ENCODE data around the gene SPRYD3.
"Not testable (repeated sequence)": the region's sequence is repeated elsewhere in the genome, so short reads cannot be mapped to it uniquely, and the experiment has no call there.

The SPRYD3 gene

DNA sequence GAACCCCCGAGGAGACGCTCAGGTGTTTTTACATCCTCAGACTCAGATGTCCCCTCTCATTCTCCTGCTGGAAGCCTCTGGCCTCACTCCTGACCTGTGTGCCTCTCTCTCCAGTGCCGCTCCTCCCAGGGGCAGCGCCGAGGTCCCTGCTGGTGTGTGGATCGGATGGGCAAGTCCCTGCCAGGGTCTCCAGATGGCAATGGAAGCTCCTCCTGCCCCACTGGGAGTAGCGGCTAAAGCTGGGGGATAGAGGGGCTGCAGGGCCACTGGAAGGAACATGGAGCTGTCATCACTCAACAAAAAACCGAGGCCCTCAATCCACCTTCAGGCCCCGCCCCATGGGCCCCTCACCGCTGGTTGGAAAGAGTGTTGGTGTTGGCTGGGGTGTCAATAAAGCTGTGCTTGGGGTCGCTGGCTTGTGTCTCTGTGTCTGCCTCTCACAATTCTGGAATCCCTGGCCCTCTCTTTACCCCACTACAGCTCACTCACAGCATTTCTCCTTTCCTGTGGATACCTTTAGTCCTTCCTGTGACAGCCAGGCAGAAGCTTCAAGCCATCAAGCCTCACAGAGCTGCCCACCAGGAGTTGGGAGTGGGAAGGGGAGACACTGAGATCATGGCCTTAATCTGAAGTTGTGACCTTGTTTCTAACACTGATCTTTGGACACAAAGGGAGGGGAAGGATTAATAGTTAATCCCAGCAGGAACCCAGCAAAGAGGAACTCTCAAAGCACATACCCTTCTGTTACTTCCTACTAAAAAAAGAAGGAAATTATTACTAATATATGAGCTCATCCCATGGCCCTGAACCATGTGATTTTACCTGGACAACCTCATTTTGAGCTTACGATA, 23.0 kb upstream of the SPRYD3 start:
- DNase-seq = no peak

DNA sequence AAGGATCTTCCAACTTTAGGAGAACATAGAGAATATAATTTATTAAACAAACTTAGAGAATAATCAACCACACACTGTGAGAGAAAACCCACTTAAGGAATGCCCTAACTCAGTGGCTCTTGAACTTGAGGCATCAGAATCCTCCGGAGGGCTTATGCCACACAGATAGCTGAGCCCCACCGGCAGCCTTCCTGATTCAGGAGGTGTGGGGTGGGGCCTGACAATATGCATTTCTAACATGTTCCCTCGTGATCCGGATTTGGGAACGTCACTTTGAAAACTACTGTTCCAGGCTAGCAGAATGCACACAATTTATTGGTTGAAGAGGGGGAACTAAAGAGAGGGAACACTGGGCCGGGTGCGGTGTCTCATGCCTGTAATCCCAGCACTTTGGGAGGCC, 22.1 kb upstream of the SPRYD3 start:
- no peak for DNase-seq

- no peak for DNase-seq
Observed at GRCh38 chr12:53100466-53101151, 21.4 kb upstream of the SPRYD3 start.

DNA sequence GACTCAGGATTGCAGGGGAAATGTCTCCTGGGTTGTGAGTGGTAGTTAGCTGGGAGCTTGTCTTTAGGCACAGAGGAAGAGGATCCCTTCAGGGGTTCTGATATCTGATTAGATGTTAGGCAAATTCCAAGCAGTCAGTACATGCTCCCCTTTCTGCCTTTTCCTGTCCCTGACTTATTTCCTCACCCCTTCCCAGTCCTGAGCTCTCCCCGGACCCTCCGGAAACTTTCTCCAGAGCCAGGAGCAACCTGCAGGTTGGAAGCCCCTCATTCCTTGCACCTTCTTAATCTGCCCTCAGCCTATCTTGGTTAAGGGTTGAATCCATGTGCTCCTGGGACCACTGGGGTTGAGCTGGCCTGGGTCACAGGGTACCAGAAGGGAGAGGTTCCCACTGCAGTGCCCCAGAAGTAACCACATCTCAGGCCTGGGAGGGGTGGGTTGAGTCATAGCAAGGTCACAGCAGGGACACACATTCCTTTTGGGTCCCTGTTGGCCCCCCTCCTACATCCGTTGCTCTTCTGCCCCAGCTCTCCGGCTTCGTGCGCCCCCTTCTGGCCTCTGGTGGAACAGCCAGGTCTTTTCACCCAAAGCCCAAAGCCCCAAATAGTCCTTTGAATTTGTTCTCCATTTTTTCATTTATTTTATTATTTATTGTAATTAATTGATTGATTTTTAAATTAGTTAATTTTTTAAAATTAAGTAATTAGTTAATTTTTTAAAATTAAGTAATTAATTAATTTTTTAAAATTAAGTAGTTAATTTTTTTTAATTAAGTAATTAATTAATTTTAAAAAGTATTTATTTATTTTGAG, 20.1 kb upstream of the SPRYD3 start:
- DNase-seq = peak; percentile 34 to 46

DNA sequence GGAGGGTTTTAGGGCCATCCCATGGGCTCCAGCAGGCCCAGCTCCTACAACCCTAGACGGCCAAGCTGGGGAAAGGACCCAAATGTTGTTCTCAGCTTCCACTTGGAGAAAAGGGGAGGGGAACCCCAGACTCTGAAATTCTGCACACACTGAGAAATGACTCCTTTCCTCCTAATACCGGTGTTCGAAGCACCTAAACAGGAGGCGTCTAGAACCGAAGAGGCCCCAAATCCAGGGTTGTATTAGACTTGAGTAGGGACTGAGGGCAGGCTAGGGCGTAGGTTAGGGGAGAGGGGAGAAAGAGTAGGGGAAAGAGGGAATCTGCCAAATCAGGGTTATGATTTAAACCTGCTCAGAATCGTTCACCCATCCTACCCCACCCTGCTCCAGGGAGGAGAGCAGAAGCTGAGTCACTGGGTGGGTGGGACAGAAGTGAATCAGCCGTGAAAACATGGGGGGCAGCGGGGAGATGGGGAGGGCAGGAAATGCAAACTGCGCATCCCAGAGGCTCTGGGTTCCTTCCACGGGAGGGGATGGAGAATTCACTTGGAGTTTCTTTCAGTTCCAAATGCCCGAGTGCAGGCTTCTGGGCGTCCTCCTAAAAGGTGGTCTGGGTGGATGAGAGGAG, 19.3 kb upstream of the SPRYD3 start:
- DNase-seq = no peak

DNA sequence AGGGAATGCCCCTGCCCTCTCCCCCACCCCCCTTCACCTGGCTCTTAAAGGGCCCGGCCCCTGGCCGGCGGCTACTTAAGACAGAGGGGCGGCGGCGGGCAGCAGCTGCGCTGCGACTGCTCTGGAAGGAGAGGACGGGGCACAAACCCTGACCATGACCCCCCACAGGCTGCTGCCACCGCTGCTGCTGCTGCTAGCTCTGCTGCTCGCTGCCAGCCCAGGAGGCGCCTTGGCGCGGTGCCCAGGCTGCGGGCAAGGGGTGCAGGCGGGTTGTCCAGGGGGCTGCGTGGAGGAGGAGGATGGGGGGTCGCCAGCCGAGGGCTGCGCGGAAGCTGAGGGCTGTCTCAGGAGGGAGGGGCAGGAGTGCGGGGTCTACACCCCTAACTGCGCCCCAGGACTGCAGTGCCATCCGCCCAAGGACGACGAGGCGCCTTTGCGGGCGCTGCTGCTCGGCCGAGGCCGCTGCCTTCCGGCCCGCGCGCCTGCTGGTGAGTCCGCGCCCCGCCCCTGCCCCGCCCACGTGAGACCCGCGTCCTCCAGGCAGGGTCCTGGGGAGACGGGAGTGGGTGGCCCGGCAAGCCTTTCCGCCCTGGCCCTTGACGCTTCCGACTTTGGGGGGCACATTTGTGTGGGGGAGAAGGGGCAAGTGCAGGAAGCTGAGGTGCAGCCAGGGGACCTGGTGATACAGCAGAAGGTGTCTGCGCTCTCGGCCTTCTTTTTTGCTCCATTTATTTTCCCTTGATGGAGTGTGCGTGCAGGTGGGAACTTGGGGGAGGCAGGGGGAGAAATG, 18.6 kb upstream of the SPRYD3 start, which contains the start of gene IGFBP6:
IGFBP6 (plus strand) TSS at position 104 of the 790 bp plus-strand sequence; CDS start at position 155, 51 bp downstream.
- DNase-seq = peak in 1 of 2 experiments; percentile 53

DNA sequence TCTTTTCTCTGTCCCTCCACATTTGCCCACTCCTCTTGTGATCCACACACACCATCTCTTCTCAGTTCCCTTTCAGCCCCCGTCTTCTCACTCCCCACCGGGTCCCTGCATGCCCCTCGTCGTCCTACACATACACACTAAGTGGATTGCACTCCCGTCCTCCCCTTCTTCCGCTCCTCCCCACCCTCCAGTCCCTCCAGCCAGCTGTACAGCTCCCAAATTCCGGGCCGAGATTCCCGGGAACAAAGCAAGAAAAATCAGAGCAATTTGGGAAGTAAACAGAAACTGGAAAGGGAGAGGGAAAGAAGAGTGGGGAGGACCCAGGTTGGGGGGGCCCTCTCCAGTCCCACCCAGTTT, 18.0 kb upstream of the SPRYD3 start:
- DNase-seq = no peak

GRCh38 chr12:53096759-53097158, 17.6 kb upstream of the SPRYD3 start:
- DNase-seq = no peak

GRCh38 chr12:53096089-53096741, 17.0 kb upstream of the SPRYD3 start:
- DNase-seq = no peak

- DNase-seq = not testable (repeated sequence)
Observed at GRCh38 chr12:53095596-53095895, 16.4 kb upstream of the SPRYD3 start.

DNA sequence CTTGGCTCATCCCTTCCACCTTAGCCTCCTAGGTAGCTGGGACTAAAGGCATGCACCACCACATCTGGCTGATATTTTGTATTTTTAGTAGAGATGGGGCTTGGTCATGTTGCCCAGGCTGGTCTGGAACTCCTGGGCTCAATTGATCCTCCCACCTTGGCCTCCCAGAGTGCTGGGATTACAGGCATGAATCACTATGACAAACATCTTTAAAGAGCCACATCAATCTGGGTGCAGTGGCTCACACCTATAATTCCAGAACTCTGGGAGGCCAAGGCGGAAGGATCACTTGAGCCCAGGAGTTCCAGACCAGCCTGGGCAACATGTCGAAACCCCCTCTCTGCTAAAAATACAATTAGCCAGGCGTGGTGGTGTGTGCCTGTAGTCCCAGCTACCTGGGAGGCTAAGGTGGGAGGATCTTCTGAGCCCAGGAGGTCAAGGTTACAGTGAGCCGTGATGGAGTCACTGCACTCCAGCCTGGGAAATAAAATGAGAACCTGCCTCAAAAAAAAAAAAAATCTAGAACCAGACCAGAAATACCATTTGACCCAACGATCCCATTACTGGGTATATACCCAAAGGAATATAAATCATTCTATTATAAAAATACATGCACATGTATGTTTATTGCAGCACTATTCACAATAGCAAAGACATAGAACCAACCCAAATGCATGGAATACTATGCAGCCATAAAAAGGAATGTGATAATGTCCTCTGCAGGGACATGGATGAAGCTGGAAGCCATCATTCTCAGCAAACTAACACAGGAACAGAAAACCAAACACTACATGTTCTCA, 15.8 kb upstream of the SPRYD3 start:
- DNase-seq = not testable (repeated sequence)

GRCh38 chr12:53094394-53094787, 15.2 kb upstream of the SPRYD3 start:
- DNase-seq = no peak

DNA sequence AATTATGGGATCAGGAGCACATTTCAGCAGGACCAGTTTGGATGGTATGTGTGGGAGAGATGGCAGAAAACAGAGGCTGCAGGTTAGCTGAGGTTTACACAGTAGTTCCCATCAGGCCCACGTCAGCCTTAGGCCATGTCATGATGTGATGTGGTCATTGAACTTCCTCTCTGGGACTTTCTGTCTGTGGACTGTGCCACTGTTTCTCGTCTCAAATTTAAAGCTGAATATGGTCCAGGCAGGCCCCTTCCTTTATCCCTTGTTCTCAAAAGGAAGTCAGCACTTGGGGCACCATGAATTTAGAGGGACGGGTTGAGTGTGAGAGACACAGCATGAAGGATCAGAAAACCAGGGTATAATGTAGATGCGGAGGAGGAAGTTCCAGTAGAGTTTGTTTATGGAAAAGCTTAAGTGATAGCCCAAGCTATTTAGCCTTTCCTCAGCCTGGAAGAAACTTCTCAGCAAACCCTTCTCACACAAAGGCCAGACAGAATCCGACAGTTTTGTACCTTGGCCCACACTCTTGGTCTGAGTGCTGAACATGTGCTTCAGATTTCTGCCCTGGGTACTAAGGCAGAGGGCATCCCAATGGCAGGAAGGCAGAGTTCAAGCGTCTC, 14.7 kb upstream of the SPRYD3 start:
- DNase-seq = no peak

- DNase-seq = no peak
Observed at GRCh38 chr12:53091756-53092155, 12.6 kb upstream of the SPRYD3 start.

DNA sequence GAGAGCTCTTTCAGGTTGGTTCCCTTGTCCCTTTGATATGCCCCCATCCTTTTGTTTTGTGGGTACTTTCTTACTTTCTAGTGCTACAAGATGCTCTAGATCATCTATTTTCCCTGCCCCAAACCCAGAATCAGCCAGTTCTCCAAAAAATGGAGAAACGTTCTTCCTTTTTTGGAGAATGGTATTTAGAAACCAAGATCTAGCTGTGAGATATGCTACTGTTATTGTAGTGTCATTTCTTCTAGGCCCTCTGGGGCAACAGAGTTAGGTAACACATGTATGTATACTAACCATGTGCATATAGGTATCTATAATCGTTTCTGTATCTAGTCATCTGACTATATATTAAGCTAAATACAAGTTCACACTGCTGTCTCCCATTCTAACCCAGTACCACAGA, 11.4 kb upstream of the SPRYD3 start:
- no peak for DNase-seq

DNA sequence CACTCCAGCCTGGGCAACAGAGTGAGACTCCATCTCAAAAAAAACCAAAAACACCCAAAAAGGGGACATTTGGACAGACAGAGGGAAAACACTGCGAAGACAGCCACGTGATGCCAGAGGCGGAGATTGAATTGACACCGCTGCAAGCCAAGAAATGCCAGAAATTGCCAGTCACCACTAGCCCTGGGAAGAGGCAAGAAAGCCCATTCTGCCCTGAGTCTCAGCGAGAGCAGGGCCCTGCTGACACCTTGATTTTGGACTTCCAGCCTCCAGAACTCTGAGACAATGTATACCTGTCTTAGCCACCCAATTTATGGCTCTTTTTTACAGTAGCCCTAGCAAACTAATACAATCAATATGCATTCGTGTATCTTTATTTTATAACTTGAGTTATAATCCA, 10.9 kb upstream of the SPRYD3 start:
- DNase-seq = no peak

DNA sequence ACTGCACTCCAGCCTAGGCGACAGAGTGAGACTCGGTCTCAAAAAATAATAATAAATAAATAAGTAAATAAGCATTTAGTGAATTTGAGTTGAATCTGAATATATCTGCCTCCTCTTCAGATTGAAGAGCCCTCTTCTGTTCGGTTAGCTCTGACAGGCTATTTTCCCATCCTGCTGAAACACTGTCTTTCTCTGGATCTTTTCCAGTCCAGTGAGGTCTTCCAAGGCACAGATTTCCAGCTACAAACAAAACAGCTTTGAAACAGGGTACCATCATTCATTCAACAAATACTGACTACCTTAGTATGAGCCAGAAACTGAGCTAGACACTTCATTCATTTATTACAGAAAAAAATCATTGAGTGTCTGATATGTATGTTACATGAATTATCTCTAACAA, 7.2 kb upstream of the SPRYD3 start:
- DNase-seq = no peak

DNA sequence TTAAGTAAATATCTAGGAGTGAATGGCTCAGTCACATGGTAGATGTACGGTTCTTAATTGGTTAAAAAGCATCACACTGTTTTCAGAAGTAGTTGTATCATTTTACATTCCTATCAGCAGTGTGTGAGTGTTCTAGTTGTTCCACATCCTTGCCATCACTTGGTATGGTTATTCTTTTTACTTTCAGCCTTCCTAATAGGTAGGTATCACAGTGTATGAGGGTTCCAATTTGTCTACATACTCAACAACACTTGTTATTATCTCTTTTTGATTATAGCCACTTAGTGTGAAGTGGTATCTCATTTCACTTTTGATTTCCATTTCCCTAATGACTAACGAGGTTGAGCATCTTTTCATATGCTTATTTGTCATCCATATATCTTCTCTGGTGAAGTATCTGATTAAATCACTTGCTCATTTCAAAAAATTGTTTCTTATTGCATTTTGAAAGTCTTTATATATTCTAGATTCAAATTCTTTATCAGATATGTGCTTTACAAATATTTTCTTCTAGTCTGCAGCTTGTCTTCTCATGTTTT, 3.5 kb upstream of the SPRYD3 start:
- DNase-seq = no peak

DNA sequence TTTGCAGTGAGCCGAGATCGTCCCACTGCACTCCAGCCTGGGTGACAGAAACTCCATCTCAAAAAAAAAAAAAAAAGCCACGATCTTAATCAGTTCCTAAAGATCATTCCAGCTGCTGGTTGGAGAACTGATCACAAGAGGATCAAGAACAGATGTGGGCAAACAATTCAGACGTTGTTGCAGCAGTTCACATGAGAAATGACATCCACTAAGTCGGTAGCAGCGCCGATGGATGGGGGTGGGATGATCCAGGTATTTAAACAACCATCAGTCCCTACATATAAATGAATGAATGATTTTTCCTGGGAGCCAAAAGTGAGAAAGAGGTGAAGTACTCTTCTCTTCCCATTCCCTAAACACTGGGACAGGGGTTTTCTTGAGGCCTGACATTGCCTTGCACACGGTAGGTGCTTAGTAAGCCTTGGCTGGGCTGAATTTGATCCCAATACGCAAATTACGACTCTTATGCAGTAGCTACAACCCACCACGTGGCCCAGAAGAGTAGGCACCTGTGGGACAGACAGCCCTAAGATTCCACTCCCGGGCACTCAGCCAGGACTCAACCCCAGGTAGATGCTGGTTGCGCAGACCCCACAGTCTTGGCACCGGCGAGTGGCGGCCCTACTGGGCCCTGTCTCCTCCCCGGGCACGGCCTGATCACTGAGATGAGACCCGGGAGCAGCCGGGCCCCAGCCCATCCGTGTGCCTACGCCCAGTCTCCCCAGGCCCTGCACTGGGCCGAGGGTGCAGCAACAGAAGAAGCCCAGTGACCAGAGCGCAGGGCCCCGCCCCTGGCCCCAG, 565 bp downstream of the SPRYD3 start:
- DNase-seq = no peak
